Activated CD8-positive, alpha-beta memory T cell treated with anti-CD3 and anti-CD28 coated beads for 4 hours (primary cell): Measurements from ENCODE around the gene RUNX2.
"Not testable (repeated sequence)": the region's sequence is repeated elsewhere in the genome, so short reads cannot be mapped to it uniquely, and the experiment has no call there.

Experiments used
- DNase-seq, 2 donors: peaks; one replicate each; pipeline ENCODE4 v3.0.0-alpha.2; 2020; ENCODE audit warnings: low read depth in 2 of 2

RUNX2 gene

DNA sequence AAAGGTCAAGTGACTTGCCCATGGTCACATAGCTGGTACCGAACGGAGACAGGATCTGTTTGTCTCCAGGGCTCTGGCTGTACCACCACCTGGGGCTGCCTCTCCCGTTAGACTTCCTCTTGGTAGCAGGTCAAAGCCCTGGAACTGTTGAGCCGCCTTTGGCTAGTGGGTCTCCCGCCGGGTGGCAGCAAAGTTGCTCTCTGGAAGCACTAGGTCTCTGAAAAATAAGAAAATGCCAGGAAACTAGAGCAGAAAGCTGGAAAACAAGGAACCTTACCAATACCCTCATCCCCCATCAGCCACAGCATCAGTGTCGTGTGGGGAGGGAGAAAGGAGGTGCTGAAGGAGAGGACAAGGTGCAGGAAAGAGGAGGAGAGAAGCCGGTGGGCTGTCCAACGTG is 340.6 kb downstream of the RUNX2 start:
- DNase-seq: no peak

DNA sequence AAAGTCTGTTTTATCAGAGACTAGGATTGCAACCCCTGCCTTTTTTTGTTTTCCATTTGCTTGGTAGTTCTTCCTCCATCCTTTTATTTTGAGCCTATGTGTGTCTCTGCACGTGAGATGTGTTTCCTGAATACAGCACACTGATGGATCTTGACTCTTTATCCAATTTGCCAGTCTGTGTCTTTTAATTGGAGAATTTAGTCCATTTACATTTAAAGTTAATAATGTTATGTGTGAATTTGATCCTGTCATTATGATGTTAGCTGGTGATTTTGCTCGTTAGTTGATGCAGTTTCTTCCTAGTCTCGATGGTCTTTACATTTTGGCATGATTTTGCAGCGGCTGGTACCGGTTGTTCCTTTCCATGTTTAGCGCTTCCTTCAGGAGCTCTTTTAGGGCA is 345.0 kb downstream of the RUNX2 start:
- not testable (repeated sequence) for DNase-seq

DNA sequence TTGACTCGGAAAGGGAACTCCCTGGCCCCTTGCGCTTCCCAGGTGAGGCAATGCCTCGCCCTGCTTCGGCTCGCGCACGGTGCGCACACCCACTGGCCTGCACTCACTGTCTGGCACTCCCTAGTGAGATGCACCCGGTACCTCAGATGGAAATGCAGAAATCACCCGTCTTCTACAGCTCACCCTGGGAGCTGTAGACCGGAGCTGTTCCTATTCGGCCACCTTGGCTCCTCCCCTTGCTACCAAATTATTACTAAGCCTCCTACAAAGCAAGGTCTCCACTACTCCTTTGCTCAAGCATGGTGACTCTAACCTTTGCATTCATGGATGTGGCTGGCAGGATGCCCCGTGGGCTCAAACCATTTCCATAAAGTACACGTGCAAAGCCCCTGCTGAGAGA is 347.0 kb downstream of the RUNX2 start:
- DNase-seq: not testable (repeated sequence)

DNA sequence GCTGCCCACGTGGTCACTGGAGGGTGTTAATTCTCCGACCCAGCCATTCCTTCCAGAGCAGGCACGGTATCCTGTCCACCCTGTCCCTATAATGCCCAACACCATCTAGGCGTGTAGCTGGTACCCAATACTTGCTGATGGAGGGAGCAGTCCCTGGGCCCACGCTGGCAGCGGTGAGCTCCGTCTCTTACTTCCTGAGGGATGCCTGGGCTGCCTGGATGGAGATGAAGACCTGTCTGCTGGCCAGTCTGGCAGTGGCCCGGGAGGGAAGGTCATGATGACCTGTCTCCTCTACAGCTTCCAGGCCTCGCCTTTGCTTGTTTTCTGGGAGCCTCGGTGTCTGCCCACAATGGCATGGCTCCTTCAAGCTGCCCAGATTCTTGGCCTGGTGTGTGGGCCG is 347.5 kb downstream of the RUNX2 start:
- no peak for DNase-seq

DNA sequence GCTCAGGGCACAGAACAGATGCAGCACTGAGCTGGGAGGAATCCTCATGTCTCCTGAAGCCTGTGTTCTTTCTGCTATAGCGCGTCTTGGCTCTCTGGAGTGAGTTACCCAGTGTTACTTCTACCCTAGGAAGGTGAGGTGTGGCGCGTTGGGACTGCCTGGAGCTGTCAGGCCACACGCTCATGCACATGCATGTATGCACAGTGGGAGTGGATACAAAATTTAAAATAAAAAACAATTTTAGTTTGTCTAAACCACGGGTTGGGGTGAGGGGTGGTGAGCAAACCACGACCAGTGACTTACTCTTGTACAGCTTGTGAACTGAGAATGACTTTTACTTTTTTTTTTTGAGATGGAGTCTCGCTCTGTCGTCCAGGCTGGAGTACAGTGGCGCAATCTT is 348.2 kb downstream of the RUNX2 start:
- DNase-seq: no peak

DNA sequence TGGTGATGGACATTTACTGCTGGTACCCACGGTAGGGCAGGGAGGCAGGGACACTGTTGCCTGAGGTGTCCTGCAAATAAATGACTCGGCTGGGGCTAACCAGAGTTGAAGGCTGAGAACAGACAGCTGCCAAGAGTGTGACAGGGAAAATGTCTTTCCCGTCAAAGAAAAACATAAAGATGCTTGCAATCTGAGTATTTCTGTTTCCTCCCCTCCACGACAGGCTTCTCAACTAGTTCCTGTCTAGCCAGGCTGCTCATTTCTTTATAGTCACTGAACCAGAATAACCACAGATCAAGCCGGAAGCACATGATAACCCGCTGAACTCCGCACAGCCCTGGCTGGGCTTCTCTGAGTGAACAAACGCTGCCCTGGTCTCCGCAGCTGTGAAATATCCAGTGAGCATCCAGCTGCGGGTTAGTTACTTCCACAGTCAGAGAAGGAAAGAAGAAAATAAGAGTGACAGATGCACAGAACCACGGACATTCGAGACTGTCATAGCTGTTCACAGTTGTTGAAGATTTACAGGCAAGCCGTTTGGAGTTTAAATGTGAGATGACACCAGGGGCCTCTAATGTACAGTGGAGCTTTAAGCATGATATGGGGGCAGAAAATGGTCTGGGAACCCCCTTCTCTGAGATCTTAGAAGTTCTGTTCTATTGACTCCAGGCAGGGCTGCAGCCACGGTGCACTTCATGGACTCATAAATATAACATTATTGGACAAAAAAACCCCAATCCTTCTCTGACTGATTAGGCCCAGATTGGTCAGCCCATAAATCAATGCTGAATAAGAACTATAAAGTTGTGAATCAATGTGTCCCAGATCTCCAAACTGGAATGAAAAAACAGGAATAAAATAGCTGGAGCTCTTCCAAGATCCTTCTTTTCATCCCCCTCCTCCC is 349.5 kb downstream of the RUNX2 start:
- no peak for DNase-seq

DNA sequence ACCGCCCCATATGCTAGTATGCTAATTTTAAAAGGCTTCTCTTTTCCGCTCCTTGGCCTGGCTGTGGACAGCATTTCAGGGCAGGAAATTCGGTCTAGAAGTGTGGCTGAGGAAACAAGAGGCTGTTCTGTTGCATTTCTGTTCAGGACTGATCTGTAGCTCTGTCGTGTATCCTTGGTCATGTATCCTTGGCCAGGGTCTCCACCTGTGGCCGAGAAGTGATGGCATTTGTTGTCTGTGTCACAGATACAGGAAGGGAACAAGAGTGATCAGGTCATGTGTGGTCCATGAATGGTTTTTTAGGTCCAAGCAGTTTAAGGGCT is 350.1 kb downstream of the RUNX2 start:
- no peak for DNase-seq

DNA sequence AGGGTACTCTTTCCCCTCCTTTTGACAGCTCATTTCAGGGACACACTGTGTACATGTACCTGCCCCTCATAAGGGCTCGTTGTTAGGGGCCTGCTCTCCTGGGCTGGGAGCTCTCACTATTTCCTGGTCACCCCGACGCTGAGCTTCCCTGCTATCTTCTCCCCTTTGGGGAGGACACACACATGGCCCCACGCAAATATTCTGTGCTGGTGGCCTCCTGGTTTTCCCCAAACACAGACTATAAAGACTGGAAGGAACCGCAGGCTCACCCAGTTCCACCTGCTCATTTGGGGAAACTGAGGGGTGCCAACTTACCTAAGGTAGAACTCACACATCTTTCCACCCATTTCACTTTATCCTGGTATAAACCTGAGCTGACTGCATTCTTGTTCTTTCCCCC is 351.0 kb downstream of the RUNX2 start:
- no peak for DNase-seq

DNA sequence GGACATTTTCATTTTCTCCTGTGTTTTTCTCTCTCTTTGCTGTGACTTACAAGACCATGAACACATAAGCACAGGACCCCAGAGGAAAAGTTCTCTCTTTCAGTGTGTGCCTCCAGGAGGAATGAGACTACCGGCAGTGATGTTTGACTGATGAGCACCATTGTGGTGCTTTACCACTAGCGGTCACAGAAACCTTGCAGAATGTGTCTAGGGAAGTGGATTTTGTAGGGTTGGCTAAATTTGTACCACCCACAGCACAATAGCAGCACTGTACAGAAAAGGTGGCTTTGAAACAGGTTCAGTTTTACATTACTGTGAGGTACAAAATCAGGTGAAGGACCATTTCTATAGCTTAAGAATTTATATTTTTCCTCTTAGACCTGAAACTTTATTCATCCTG is 351.5 kb downstream of the RUNX2 start:
- no peak for DNase-seq

DNA sequence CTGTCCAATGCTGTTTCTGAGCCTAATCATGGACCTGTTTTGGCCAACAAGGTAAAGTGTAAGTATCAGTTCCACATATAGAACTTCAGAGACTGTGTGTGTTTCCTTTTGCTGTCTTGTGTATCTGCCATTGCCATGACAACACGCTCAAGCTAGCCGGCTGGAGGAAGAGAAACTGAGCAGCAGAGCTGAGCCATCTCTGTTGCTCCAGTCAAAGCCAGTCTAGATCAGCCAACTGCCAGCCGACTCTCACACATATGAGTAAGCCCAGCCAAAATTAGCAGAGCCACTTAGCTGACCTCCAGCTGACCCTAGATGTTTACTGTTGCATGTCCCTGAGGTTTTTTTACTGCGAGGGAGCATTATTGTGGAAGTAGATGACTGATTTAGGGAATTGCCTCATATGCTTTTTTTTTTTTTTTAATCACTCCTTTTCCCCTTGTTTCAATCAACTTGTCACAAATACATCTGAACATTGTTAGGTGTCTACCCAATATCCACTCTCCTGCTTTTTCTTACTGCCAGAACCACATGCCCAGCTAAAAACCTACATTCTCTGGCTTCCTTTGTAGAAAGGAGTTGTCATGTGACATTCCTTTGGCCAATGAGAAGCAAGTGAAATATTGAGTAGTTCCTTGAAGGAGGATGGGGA is 353.9 kb downstream of the RUNX2 start:
- no peak for DNase-seq

DNA sequence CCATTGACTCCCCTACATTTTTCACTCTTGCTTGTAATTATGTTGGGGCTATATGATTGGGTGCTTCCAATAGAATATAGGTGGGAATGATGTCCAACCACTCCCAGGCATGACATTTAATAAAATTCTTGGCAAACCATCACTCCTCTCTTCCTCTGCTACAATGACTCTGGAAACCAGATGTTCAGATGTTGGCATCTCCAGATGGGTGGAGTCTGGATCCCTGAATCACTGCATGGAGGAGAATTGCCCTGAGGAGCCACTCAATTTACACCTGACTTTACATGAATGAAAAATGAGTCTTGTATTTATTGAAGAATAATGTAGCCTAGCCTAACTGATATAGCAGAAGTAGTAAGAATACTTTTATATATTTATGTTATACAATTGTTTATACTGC is 356.3 kb downstream of the RUNX2 start:
- DNase-seq: no peak

DNA sequence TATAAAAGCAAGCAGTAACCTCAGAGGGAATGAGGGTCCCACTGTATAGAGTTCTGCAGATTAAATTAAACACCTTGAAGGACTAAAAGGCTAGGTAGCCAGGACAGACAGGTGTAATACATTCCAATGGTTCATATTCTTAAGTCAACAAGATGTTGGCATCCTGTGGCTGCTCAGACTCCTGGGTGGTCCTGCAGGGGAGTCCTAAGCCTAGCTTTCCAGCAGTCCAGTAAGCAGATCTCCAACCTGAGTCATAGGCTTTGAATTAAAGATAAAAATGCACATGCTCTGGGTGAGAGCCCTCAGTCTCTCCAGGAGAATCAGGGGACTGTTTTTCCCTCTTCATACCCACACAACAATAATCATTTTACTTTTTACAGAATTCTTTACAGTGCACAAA is 356.9 kb downstream of the RUNX2 start:
- DNase-seq: no peak

DNA sequence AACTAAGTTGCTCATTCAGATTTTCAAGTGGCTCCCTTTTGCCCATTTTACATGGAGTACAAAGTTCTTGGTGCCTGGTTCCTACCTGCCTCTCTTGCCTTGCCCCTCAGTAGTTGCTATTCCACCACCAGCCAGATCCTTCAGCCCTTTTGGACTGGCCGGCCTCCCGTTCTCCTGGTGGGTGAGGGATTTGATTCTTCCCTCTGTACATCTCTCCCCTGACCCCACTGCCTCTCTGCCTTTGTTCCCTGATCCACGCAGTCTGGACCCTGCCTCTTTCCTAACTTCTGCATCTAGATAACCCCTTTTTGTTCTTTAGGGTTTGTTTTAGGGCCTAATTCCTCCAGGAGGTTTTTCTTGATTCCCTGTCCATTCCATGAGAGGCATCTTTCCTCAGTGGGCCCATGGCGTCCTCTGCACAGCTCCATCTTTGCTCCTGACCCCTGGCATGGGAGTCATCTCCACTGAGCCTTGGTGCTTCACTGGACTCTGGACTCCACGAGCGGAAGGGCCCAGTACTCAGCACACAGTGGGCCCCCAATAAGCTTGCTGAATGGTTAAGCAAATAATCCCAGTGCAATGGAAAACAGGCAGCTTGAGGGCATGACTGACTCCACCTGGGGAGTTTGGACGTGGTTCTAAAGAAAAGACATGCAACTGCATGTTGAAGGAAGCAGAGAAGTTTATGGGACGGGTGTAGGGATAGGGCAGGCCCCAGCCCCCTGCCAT is 358.9 kb downstream of the RUNX2 start:
- no peak for DNase-seq

DNA sequence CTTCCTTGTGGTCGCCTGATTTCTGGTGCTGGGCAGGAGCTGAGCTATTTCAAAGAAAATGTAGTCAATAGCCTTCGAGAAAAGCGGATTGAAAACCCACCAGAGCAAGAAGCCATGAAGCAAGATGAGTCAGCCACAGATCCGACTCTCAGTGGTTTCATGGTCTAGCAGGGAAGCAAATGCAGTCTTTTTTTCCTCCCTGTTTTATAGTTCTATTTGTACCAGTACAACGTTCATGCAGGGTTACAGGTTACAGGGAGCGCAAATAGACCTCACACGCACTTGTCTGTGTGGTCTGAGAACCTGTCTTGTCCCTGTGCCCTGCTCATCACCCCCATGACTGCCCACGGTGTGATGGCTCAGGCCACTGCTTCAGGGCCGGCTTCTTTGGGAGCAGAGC is 359.4 kb downstream of the RUNX2 start:
- no peak for DNase-seq

DNA sequence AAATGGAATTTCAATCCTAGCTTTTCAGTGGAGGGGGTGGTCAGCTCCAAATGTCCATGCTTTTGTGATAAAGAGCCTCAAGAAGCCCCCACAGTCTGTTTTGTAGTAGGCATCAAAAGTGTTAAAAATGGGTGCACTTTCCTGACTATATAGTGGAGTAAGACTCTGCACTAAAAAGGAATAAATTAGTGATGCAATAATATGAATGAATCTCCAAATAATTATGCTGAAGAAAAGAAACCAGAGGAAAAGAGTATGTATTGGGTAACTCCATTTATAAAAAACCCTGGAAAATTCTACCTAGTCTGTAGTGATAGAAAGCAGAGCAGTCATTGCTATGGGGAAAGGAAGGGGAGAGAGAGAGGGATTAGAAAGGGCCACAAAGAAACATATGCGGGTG is 360.1 kb downstream of the RUNX2 start:
- DNase-seq: no peak

DNA sequence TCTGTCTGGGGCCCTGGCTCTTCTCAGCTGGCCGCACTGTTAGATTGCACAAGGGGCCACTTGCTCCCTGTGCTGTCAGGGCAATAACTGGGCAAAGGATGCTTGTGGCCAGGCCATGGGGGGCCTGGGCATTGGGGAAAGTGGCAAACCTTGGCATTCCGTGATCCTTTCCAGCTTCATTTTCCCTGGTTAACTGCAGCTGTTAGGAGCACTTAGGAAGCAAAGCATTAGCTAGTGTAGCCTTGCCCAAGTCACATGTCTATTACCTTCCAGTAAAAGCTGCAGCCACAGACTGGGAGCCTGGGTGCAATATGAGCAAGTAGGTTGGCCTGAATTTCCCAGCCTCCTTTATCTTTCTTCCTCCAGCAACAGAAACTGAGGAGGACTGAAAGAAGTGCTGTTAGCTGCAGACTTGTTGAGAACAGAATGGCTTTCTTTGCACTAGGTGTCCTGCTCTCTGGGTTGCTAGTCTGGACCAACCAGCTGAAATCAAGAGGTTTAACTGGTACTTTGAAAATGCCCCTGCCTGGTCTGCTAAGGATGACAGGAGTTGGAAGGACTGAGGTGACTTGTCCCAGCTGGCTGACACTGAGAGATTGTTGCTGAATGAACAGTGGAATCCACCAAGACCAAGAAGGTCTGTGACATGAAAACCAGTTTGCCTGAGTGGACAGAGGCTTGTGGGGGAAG is 361.9 kb downstream of the RUNX2 start:
- no peak for DNase-seq

DNA sequence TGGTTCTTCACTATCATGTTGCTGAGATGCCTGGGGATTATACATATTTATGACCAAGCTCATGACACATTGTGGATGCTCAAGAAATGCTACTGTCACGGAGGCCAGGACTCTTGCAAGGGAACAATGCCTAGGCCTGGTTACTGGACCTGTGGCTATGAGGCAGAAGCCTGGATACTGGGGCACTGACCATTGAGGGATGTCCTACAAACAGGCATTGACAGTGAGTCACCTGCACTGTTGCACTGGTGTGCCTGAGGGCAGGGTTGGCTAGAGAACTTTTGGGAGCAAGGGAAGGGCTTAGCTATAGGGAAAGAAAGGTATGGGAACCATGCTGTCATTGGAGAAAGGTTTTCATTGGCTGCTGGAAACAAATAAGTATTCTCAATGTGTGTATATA is 362.7 kb downstream of the RUNX2 start:
- DNase-seq: no peak

DNA sequence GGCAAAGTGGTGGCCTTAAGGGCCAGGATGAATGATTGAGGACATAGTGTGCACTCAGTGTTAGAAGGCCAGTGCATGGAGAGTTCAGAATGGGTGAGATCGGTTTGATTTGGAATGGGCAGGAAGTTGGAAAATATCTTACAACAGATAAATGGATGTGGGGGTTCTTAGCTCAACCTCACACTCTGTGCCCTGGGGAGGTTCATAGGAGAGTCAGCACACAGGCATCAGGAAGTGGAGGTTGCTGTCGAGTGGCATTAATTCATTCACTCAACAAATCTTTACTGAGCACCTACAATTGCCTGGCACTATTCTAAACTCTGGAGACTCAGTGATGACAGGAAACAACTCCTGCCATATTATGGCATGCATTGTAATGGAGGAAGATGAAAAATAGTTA is 363.3 kb downstream of the RUNX2 start:
- no peak for DNase-seq

DNA sequence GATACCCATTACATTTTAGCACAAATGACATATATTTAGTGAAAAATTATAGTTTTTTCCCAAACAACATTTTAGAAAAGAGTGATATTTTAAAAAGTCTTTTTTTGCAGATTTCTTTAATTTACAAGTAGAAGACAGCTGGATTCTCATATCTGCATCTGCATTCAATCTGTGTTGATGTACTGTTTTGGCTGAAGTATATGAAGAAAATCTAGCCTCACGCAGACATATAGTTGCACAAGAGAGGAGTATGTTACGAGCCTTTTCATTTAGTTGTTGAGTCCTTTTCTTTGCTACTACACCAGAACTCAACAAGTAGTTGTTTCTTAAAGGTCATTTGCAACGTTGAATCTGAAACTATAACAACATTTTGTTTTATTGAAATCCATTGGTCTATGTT is 363.9 kb downstream of the RUNX2 start:
- no peak for DNase-seq

DNA sequence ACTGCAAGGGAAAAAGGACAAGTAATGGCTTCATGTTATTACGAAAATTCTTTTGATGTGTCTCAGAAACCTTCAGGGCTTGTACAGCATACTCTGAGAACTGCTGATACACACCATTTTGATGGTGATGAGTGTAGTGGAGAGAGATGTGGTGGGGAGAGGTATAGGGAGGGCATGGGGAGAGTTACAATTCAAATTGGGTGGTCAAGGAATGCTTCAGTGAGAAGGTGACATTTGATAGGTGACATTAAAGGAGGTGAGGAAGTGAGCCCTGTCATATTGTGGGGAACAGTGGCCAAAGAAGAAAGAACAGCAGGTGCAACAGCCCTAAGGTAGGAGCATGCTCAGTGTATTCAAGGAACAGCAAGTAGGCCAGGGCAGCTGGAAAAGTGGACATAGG is 368.6 kb downstream of the RUNX2 start:
- DNase-seq: no peak

DNA sequence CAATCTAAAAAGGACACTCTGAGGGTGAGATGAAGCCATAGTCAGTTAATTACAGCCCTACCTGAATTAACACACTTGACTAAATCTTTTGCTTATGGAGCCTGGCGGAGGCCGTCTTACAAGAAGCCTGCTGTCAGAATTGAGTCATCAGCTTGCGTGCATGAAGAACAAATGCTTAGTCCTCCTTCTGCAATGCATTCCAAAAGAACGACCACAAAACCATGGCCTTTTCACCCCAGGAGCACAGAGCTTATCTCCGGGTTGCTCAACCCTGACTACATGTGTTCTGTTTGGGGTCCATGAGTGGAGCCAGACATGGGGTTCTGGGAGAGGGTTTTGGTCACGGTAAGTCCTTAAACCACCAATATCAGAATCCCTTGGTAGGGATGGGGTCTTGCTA is 369.5 kb downstream of the RUNX2 start:
- DNase-seq: no peak

DNA sequence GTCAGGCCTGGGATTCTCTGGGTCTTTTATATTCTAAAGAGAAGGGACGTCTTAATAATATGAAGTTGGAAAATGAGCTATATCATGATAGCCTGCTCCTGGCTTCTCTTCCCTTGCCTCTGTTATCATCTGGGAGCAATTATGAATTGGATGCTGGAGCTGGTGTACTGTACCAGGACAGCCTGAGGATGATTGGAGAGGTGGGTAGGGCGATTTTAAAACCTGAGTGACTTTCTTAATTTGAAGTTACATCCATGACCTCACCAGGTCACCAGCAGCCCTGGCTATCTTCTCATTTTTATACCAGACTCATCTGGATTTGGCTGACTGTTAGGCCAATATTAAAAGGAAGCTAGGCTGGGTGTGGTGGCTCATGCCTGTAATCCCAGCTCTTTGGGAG is 369.9 kb downstream of the RUNX2 start:
- no peak for DNase-seq
